ENCODE measurements around the gene VASH1. TPM values are rescaled to one million over a fixed set of nuclear protein-coding genes. Genes with fewer than 3 reads are reported as not detected.

Gene VASH1
- polyA plus RNA-seq, 1 donor (not counting 4 experiments of a cell fraction or from before 2014, with no cell fraction given): 0.12 TPM

DNA sequence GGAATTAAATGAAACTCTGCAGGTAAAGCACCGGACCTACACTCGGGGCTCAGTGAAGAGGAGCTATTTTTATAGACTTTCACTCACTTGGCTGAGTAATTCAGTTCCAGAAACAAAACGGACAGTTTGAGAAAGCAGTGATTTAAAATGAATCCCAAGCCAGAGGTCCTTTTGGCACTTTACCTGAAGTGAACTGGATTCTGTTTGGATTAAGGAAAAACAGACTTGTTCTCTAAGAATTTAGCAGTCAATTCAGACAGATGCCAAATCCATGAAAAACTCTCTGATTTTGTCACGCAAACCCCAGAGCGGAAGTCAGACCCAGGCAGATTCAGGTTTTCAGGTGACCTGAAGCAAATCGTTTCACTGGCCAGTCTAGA lies 4.9 kb upstream of the VASH1 start:
- no peak overlapping the region for H2AFZ ChIP-seq (ENCODE audit: control insufficient read depth, low read length)
- peaks cover 26% of the 10 kb centered on the region for H3K27me3 ChIP-seq (ENCODE audit: control insufficient read depth, extremely low read depth, insufficient read depth, low read length)
- H3K36me3 ChIP-seq (ENCODE audit: control insufficient read depth in 2 of 2, extremely low read depth in 1 of 2, insufficient read depth in 2 of 2, low read length in 2 of 2): no peaks in the 10 kb centered on the region
- H3K9me1 ChIP-seq (ENCODE audit: control insufficient read depth, extremely low read depth, insufficient read depth, low read length): no peaks in the 10 kb centered on the region
- no peak for FAIRE-seq
- TF ChIP-seq CTCF (optimal IDR thresholded peaks at IDR 0.05 in 1 of 3, IDR thresholded peaks at IDR 0.05 in 1 of 3, conservative IDR thresholded peaks at IDR 0.05 in 1 of 3; ENCODE audit: extremely low read depth in 1 of 3, insufficient read depth in 2 of 3, low read length in 3 of 3) (no peak), EZH2 (IDR thresholded peaks at IDR 0.05; ENCODE audit: low read length) (no peak)
- DNase-seq (ENCODE audit: low read depth, low spot score): no peak
- H3K9ac ChIP-seq (ENCODE audit: control insufficient read depth, extremely low read depth, insufficient read depth, low read length): no peak overlapping the region
- H3K79me2 ChIP-seq (ENCODE audit: control insufficient read depth, insufficient read depth, low read length): no peaks in the 10 kb centered on the region
- H3K4me3 ChIP-seq (ENCODE audit: control insufficient read depth in 2 of 3, extremely low read depth in 1 of 3, insufficient read depth in 2 of 3, low read depth in 1 of 3, low read length in 3 of 3): no peak overlapping the region
- dilution Hi-C loops (cut with MboI; ENCODE audit: extremely low pct_ligation_motif_present, low sequenced_read_pairs): no loop called here
- H3K27ac ChIP-seq (ENCODE audit: control insufficient read depth, insufficient read depth, low read length): no peak overlapping the region
- no peaks in the 10 kb centered on the region for H4K20me1 ChIP-seq (ENCODE audit: control insufficient read depth, extremely low read depth, insufficient read depth, low read length)
- no peaks in the 10 kb centered on the region for H3K4me1 ChIP-seq (ENCODE audit: control insufficient read depth, extremely low read depth, insufficient read depth, low read length)
- no peaks in the 10 kb centered on the region for H3K9me3 ChIP-seq (ENCODE audit: control insufficient read depth, low read depth, low read length)
- no peak overlapping the region for H3K4me2 ChIP-seq (ENCODE audit: control insufficient read depth, extremely low read depth, insufficient read depth, low read depth, low read length)

DNA sequence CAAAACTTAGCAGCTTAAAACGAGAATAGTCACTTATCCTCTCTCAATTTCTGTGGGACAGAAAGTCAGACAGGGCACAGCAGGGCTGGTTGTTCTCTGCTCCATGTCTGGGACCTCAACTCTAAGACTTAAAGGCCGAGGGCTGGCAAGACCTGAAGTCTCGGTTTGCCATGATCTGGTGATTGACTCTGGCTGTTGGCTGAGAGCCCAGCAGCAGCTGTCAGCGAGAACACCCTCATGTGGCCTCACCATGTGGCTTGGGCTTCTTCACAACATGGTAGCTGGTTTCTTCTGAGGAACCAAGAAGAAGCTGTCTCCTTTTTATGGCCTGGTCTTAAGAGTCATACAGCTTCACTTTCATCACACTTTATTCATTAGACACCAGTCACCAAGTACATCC lies 1.7 kb upstream of the VASH1 start:
- no peaks in the 10 kb centered on the region for H3K36me3 ChIP-seq (ENCODE audit: control insufficient read depth in 2 of 2, extremely low read depth in 1 of 2, insufficient read depth in 2 of 2, low read length in 2 of 2)
- no peak overlapping the region for H3K4me3 ChIP-seq (ENCODE audit: control insufficient read depth in 2 of 3, extremely low read depth in 1 of 3, insufficient read depth in 2 of 3, low read depth in 1 of 3, low read length in 3 of 3)
- no peak for DNase-seq (ENCODE audit: low read depth, low spot score)
- H3K27me3 ChIP-seq (ENCODE audit: control insufficient read depth, extremely low read depth, insufficient read depth, low read length): peaks cover 46% of the 10 kb centered on the region
- H4K20me1 ChIP-seq (ENCODE audit: control insufficient read depth, extremely low read depth, insufficient read depth, low read length): no peaks in the 10 kb centered on the region
- no peak for TF ChIP-seq CTCF (optimal IDR thresholded peaks at IDR 0.05 in 1 of 3, IDR thresholded peaks at IDR 0.05 in 1 of 3, conservative IDR thresholded peaks at IDR 0.05 in 1 of 3; ENCODE audit: extremely low read depth in 1 of 3, insufficient read depth in 2 of 3, low read length in 3 of 3)
- no peak for TF ChIP-seq EZH2 (IDR thresholded peaks at IDR 0.05; ENCODE audit: low read length)
- H3K9ac ChIP-seq (ENCODE audit: control insufficient read depth, extremely low read depth, insufficient read depth, low read length): no peak overlapping the region
- peaks cover 5% of the 10 kb centered on the region for H3K4me1 ChIP-seq (ENCODE audit: control insufficient read depth, extremely low read depth, insufficient read depth, low read length)
- H2AFZ ChIP-seq (ENCODE audit: control insufficient read depth, low read length): no peak overlapping the region
- no peaks in the 10 kb centered on the region for H3K9me1 ChIP-seq (ENCODE audit: control insufficient read depth, extremely low read depth, insufficient read depth, low read length)
- no peak for FAIRE-seq
- H3K27ac ChIP-seq (ENCODE audit: control insufficient read depth, insufficient read depth, low read length): no peak overlapping the region
- no peaks in the 10 kb centered on the region for H3K79me2 ChIP-seq (ENCODE audit: control insufficient read depth, insufficient read depth, low read length)
- dilution Hi-C loops (cut with MboI; ENCODE audit: extremely low pct_ligation_motif_present, low sequenced_read_pairs): no loop called here
- no peaks in the 10 kb centered on the region for H3K9me3 ChIP-seq (ENCODE audit: control insufficient read depth, low read depth, low read length)
- no peak overlapping the region for H3K4me2 ChIP-seq (ENCODE audit: control insufficient read depth, extremely low read depth, insufficient read depth, low read depth, low read length)

All from keratinocyte (primary cell).